ENCODE results near the gene TRIM17. TPM values are rescaled to one million over a fixed set of nuclear protein-coding genes. Genes with fewer than 3 reads are reported as not detected.
A peak's percentile ranks its signal among the peaks of the same experiment; 100 is the strongest.

The TRIM17 gene
- total and polyA plus RNA-seq, 4 donors, result 0.62 to 2.5 TPM; not detected in 2

- Histone ChIP-seq H3K27ac (ENCODE audit: low read depth in 1 of 2, low read length in 2 of 2) (no peak overlapping the region), H3K4me3 (ENCODE audit: low read length in 2 of 2) (no peak overlapping the region), H3K36me3 (ENCODE audit: control insufficient read depth in 1 of 2, insufficient read depth in 2 of 2, low read length in 1 of 2) (no peaks in the 10 kb centered on the region), H3K27me3 (ENCODE audit: control insufficient read depth in 1 of 2, insufficient read depth in 2 of 2, low read length in 1 of 2) (no peaks in the 10 kb centered on the region), H3K4me1 (ENCODE audit: control insufficient read depth in 1 of 2, insufficient read depth in 2 of 2, low read length in 2 of 2) (no peaks in the 10 kb centered on the region), H3K9me3 (ENCODE audit: control insufficient read depth, low read length) (no peaks in the 10 kb centered on the region)
- peak; percentile 4 for ATAC-seq (ENCODE audit: low FRiP score)
- intact Hi-C loops (cut with DNase I), result no loop called here
- DNase-seq, result peak in 1 of 2 donors; percentile 72
- 79 to 81% methylated on average over 25 of the region's 25 CpGs for WGBS, 2 donors
Observed at GRCh38 chr1:228414511-228415211, 2.0 kb downstream of the TRIM17 start.

DNA sequence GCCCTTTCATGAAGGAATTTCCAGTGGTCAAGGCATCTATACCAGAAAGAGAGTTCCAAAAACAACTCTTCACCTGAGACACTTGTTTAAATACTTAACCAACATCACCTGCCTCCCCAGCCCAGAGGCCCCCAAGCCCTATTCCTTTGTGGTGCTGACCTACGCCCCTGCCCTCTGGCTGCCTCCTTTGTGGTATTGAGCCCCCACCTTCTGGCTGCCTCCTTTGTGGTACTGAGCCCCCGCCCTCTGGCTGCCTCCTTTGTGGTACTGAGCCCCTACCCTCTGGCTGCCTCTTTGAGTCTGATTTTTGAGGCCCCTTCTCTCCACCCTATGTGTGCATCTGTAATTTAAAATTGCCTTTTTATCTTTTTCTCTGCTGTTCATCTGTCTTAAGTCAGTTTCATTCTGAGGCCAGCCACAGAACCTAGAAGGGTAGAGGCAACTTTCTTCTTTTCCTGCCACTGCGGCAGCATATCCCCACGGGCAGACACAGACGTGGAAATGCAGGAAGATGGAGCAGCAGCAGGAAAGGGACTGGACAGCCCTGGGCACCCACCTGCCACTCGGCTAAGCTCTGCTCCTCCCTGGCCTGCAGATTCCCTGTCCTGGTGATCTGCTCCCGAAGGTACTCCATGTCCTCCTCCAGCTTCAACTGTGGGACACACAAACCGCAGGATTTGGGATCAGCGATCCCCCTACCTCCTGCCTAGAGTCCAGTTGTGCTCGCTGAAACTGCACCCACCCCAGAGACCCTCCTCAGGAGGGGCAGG, 3.2 kb downstream of the TRIM17 start:
- ATAC-seq (ENCODE audit: low FRiP score), result no peak
- no peaks in the 10 kb centered on the region for H3K27me3 ChIP-seq (ENCODE audit: control insufficient read depth in 1 of 2, insufficient read depth in 2 of 2, low read length in 1 of 2)
- no peak overlapping the region for H3K4me3 ChIP-seq (ENCODE audit: low read length in 2 of 2)
- H3K27ac ChIP-seq (ENCODE audit: low read depth in 1 of 2, low read length in 2 of 2), result no peak overlapping the region
- WGBS, 2 donors, result 82 to 94% methylated on average over 10 of the region's 10 CpGs
- H3K9me3 ChIP-seq (ENCODE audit: control insufficient read depth, low read length), result no peaks in the 10 kb centered on the region
- H3K36me3 ChIP-seq (ENCODE audit: control insufficient read depth in 1 of 2, insufficient read depth in 2 of 2, low read length in 1 of 2), result no peaks in the 10 kb centered on the region
- peak in 1 of 2 donors; percentile 53 for DNase-seq
- intact Hi-C loops (cut with DNase I), result no loop called here
- H3K4me1 ChIP-seq (ENCODE audit: control insufficient read depth in 1 of 2, insufficient read depth in 2 of 2, low read length in 2 of 2), result no peaks in the 10 kb centered on the region

GRCh38 chr1:228411548-228412430, 4.9 kb downstream of the TRIM17 start:
- Histone ChIP-seq H3K27ac (ENCODE audit: low read depth in 1 of 2, low read length in 2 of 2) (no peak overlapping the region), H3K36me3 (ENCODE audit: control insufficient read depth in 1 of 2, insufficient read depth in 2 of 2, low read length in 1 of 2) (no peaks in the 10 kb centered on the region), H3K27me3 (ENCODE audit: control insufficient read depth in 1 of 2, insufficient read depth in 2 of 2, low read length in 1 of 2) (no peaks in the 10 kb centered on the region), H3K4me1 (ENCODE audit: control insufficient read depth in 1 of 2, insufficient read depth in 2 of 2, low read length in 2 of 2) (no peaks in the 10 kb centered on the region), H3K4me3 (ENCODE audit: low read length in 2 of 2) (no peak overlapping the region), H3K9me3 (ENCODE audit: control insufficient read depth, low read length) (no peaks in the 10 kb centered on the region)
- DNase-seq (peak in 1 of 2 donors; percentile 61), ATAC-seq (ENCODE audit: low FRiP score) (no peak)
- WGBS, 2 donors, result 88 to 91% methylated on average over 9 of the region's 9 CpGs
- intact Hi-C loops (cut with DNase I), result no loop called here

DNA sequence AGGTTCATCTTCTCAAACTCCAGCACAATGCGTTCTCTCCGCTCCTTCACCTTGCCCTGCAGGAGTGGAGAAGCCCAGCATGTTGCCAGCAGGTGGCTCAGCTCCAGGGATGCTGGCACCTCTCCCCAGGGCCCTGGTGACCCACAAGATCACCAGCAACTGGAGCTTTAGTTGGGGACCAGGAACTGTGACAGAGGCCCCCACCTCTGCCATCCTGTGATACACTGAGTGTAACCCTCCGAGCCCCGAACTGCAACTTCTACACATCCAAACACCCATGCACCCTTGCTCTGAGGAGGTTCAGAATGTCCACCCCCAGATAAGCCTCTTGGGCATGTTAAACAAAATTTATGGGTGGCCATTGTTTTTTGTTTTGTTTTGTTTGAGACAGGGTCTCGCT, 5.5 kb downstream of the TRIM17 start:
- H3K4me1 ChIP-seq (ENCODE audit: control insufficient read depth in 1 of 2, insufficient read depth in 2 of 2, low read length in 2 of 2), result no peaks in the 10 kb centered on the region
- no peak overlapping the region for H3K4me3 ChIP-seq (ENCODE audit: low read length in 2 of 2)
- ATAC-seq (ENCODE audit: low FRiP score) (no peak), DNase-seq (peak in 1 of 2 donors; percentile 58)
- intact Hi-C loops (cut with DNase I), result no loop called here
- no peaks in the 10 kb centered on the region for H3K9me3 ChIP-seq (ENCODE audit: control insufficient read depth, low read length)
- H3K27me3 ChIP-seq (ENCODE audit: control insufficient read depth in 1 of 2, insufficient read depth in 2 of 2, low read length in 1 of 2), result no peaks in the 10 kb centered on the region
- no peak overlapping the region for H3K27ac ChIP-seq (ENCODE audit: low read depth in 1 of 2, low read length in 2 of 2)
- no peaks in the 10 kb centered on the region for H3K36me3 ChIP-seq (ENCODE audit: control insufficient read depth in 1 of 2, insufficient read depth in 2 of 2, low read length in 1 of 2)
- WGBS, 2 donors, result 94 to 96% methylated on average over 5 of the region's 5 CpGs

GRCh38 chr1:228410671-228411070, 6.0 kb downstream of the TRIM17 start:
- H3K27me3 ChIP-seq (ENCODE audit: control insufficient read depth in 1 of 2, insufficient read depth in 2 of 2, low read length in 1 of 2), result no peaks in the 10 kb centered on the region
- DNase-seq (peak in 1 of 2 donors; percentile 65), ATAC-seq (ENCODE audit: low FRiP score) (no peak)
- H3K9me3 ChIP-seq (ENCODE audit: control insufficient read depth, low read length), result no peaks in the 10 kb centered on the region
- WGBS, 2 donors, result 88% methylated on average over 11 of the region's 11 CpGs
- H3K36me3 ChIP-seq (ENCODE audit: control insufficient read depth in 1 of 2, insufficient read depth in 2 of 2, low read length in 1 of 2), result no peaks in the 10 kb centered on the region
- H3K27ac ChIP-seq (ENCODE audit: low read depth in 1 of 2, low read length in 2 of 2), result no peak overlapping the region
- H3K4me3 ChIP-seq (ENCODE audit: low read length in 2 of 2), result no peak overlapping the region
- intact Hi-C loops (cut with DNase I), result no loop called here
- no peaks in the 10 kb centered on the region for H3K4me1 ChIP-seq (ENCODE audit: control insufficient read depth in 1 of 2, insufficient read depth in 2 of 2, low read length in 2 of 2)

DNA sequence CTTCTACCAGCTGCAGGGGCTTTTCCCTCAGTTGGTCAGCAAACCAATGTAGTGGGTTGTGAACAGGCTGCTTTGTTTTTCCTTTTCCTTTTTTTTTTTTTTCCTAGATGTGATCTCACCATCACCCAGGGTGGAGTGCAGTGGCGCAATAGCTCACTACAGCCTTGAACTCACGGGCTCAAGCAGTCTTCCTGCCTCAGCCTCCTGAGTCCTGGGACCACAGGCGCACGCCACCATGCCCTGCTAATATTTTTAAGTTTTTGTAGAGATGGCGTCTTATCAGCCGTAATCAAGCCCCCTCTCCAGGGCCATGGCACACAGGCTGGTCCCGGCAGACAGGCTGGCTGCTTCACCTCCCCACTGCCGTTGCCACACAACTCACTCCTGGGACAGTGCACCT, 6.6 kb downstream of the TRIM17 start:
- intact Hi-C loops (cut with DNase I), result no loop called here
- peak in 1 of 2 donors; percentile 56 for DNase-seq
- Histone ChIP-seq H3K36me3 (ENCODE audit: control insufficient read depth in 1 of 2, insufficient read depth in 2 of 2, low read length in 1 of 2) (no peaks in the 10 kb centered on the region), H3K4me3 (ENCODE audit: low read length in 2 of 2) (no peak overlapping the region), H3K27ac (ENCODE audit: low read depth in 1 of 2, low read length in 2 of 2) (no peak overlapping the region), H3K4me1 (ENCODE audit: control insufficient read depth in 1 of 2, insufficient read depth in 2 of 2, low read length in 2 of 2) (no peaks in the 10 kb centered on the region), H3K9me3 (ENCODE audit: control insufficient read depth, low read length) (no peaks in the 10 kb centered on the region), H3K27me3 (ENCODE audit: control insufficient read depth in 1 of 2, insufficient read depth in 2 of 2, low read length in 1 of 2) (no peaks in the 10 kb centered on the region)
- no peak for ATAC-seq (ENCODE audit: low FRiP score)
- 88% methylated on average over 8 of the region's 8 CpGs for WGBS, 2 donors

DNA sequence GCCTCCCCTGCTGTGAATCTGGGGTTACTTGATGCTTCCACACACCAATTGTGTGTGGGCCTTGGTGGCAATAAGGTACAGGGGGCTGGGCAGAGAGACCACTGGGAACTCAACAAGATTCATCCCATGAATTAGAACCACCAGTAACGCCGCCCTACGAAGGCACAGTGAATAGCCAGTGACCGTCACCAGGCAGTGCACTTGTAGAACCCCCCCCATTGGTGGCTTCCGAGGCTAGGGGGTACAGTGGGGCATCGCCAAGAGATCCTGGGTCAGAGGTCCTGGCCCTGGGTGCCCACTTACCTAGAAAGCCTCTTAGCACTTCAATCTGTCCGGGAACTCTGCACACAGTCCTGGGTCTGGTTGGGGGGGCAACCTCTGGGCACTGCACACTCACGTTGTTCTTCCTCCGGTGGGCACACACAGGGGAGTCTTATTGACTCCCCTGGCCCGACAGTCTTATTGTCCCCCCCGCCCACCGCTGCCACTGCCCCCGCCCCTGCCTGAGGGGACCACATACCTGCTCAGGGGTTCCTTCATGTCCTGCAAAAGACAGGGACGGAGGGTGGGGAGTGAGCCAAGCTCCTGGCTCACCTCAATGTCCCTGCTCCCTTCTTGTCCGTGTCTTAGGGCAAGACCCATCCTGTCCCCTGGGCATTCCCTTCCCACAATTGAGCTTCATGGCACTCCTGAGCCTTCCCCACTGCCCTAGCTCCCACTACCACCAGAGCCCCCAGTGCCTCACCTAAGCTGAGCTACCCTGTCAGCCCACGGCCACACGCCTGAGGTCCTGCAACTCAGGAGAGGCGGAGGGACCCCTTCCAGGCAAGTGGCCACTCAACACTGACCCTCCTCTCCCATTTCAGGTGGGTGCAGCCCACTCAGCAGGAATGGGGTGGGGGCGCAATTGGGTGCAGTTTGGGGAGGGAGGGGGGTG, 7.5 kb downstream of the TRIM17 start:
- intact Hi-C loops (cut with DNase I), result loop anchor here in 1 of 2 donors (10.0 kb wide), 1 partner anchor 274 kb away; no protein-coding TSS in a partner anchor

More for the DNA sequence above, 7.5 kb downstream of the TRIM17 start:
- no peaks in the 10 kb centered on the region for H3K9me3 ChIP-seq (ENCODE audit: control insufficient read depth, low read length)
- no peaks in the 10 kb centered on the region for H3K4me1 ChIP-seq (ENCODE audit: control insufficient read depth in 1 of 2, insufficient read depth in 2 of 2, low read length in 2 of 2)
- H3K4me3 ChIP-seq (ENCODE audit: low read length in 2 of 2), result no peak overlapping the region
- no peaks in the 10 kb centered on the region for H3K36me3 ChIP-seq (ENCODE audit: control insufficient read depth in 1 of 2, insufficient read depth in 2 of 2, low read length in 1 of 2)
- no peak overlapping the region for H3K27ac ChIP-seq (ENCODE audit: low read depth in 1 of 2, low read length in 2 of 2)
- H3K27me3 ChIP-seq (ENCODE audit: control insufficient read depth in 1 of 2, insufficient read depth in 2 of 2, low read length in 1 of 2), result no peaks in the 10 kb centered on the region
- 88 to 90% methylated on average over 19 of the region's 19 CpGs for WGBS, 2 donors
- ATAC-seq (ENCODE audit: low FRiP score) (no peak), DNase-seq (no peak)

Data from aorta (tissue), 5 donors.